Cortex of kidney (tissue), 1 donor: ENCODE results near the gene LRRC38.
"Not testable (repeated sequence)": the region's sequence is repeated elsewhere in the genome, so short reads cannot be mapped to it uniquely, and the experiment has no call there.

Source experiments
- DNase-seq: peaks from one replicate; lab custom pipeline; 2025; lab: John Stamatoyannopoulos, UW

LRRC38 gene

GRCh38 chr1:13462682-13463081 lies 51.1 kb downstream of the LRRC38 start:
- no peak for DNase-seq

- DNase-seq, result no peak
These were observed 51.8 kb downstream of the LRRC38 start for GRCh38 chr1:13461977-13462376.

DNA sequence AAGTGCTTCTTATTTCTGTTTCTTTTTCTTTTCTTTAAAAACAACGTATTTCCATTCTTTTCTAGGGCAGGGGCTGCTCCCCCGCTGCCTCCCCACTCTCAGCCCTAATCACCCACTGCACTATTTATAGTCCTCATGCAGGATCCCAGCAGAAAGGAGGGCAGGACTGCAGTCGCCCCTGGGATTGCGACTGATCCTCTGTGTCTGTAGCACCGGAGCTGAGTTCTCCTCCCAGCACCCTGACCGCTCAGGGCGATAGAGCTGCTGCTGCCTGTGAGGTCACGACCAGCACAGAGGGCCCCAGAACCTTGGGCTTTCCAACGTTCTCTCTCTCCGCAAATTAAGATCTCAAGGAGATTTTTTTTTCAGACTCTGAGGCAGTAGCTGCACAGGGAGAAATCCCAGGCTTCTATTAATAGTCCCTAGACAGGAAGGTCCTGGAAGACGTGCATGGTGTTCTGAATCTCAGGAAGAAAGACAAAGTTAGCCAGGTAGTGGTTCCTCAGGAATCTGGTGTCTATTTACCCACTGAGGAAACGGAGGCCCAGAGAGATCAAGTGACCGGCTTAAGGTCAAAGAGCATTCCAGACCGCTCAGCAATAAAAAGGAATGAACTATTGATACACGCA lies 56.8 kb downstream of the LRRC38 start:
- DNase-seq, result no peak

- DNase-seq, result no peak
These were observed 62.3 kb downstream of the LRRC38 start for GRCh38 chr1:13451399-13451965.

DNA sequence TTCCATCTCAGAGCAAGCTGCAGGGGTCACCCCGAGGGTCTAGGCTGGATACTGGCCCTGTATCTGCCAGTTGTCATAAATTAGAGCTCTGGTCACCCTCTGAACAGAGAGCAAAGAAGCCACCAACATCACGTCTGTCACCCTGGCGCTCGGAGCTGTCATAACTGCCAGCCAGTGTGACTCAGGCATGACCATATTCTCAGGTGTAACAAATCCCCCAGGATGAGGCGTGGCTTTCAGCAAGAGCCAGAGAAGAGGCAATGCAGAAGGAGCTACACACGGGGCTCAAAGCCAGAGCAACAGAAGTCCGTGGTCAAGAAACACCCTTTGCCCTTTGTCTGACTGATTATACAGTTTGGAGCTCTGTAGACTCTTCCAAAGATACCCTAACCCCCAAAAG lies 63.6 kb downstream of the LRRC38 start:
- no peak for DNase-seq

GRCh38 chr1:13443335-13443979 lies 70.3 kb downstream of the LRRC38 start:
- DNase-seq, result no peak

DNA sequence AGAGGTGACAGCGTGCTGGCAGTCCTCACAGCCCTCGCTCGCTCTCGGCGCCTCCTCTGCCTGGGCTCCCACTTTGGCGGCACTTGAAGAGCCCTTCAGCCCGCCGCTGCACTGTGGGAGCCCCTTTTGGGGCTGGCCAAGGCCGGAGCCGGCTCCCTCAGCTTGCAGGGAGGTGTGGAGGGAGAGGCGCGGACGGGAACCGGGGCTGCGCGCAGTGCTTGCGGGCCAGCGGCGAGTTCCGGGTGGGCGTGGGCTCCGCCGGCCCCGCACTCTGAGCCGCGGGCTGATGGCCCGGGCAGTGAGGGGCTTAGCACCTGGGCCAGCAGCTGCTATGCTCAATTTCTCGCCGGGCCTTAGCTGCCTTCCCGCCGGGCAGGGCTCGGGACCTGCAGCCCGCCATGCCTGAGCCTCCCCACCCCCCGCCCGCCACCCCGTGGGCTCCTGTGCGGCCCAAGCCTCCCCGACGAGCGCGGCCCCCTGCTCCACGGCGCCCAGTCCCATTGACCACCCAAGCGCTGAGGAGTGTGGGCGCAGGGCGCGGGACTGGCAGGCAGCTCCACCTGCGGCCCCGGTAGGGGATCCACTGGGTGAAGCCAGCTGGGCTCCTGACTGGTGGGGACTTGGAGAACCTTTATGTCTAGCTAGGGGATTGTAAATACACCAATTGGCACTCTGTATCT lies 74.6 kb downstream of the LRRC38 start:
- DNase-seq, result not testable (repeated sequence)

- DNase-seq, result no peak
These were observed 78.3 kb downstream of the LRRC38 start for GRCh38 chr1:13435458-13435857.

- DNase-seq, result not testable (repeated sequence)
These were observed 80.0 kb downstream of the LRRC38 start for GRCh38 chr1:13433694-13434358.

DNA sequence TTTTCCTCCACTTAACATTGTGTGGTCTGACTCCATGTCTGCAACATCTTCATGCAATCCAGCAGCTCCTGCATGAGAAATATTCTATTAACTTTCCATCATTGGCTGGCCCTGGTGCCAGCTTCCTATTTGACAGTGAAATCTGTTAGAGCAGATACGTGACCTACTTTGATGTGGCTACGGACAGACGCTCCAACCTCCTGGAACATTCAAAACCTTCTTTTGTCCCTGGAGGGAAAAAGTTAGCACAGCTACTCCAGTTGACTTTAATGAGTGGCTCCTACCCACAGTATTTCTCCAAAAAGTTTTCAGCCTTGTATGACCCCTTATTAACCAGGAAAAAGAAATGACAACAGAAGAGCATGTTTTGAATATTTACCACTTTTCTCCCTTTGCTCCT lies 81.6 kb downstream of the LRRC38 start:
- DNase-seq, result no peak

- no peak for DNase-seq
These were observed 83.3 kb downstream of the LRRC38 start for GRCh38 chr1:13430495-13430894.
